Endothelial cell of umbilical vein (primary cell): ENCODE results near the gene RPL41. TPM values are rescaled to one million over a fixed set of nuclear protein-coding genes. Genes with fewer than 3 reads are reported as not detected.

Experiments
- BruUV-seq: library from RNA; stranded (reverse); fragments of 400-500 nt; replicated peaks from 2 replicates; lab custom pipeline; 2021; lab: Mats Ljungman, UMichigan
- CTCF ChIA-PET: fragments of 300-600, 350-600 bp; sonication (Branson Sonifier 250); formaldehyde crosslinking; loops from one replicate; lab custom pipeline; 2021; ENCODE audit warnings: antibody characterized with exemption, inconsistent platforms; lab: Charles Lee
- POLR2A ChIA-PET: fragments of 300-600, 350-600 bp; sonication (Branson Sonifier 250); formaldehyde crosslinking; loops from one replicate; lab custom pipeline; 2021; ENCODE audit warnings: antibody characterized with exemption, inconsistent platforms; lab: Charles Lee
- DNase-seq: peaks from one replicate; pipeline ENCODE4 v3.0.0-alpha.2; 2011; ENCODE audit warnings: low read depth, low spot score
- FAIRE-seq: peaks from 2 replicates; lab custom pipeline; 2011; peaks lifted over from hg19 to GRCh38; lab: Jason Lieb, UNC
- H2AFZ ChIP-seq: 2 replicates; pipeline ENCODE4 v1.6.0; 2012; ENCODE audit warnings: low read depth, low read length, control low read depth, inconsistent platforms
- H3K27ac ChIP-seq: 2 replicates; pipeline ENCODE4 v1.5.1; 2011; ENCODE audit warnings: low read depth, mild to moderate bottlenecking, control low read depth, low read length, moderate library complexity; ENCODE audit not compliant: insufficient read depth
- H3K27me3 ChIP-seq, 2 experiments: 2 replicates each; pipeline versions ENCODE4 v1.6.0 to v1.6.1; 2011; ENCODE audit warnings: low read length in 2 of 2, mixed read lengths in 1 of 2; ENCODE audit not compliant: control insufficient read depth in 2 of 2, insufficient read depth in 2 of 2
- H3K36me3 ChIP-seq, 2 experiments: 2 replicates in 1 of 2; 3 replicates in 1 of 2; pipeline ENCODE4 v1.5.1; 2011; ENCODE audit warnings: low read length in 2 of 2, mild to moderate bottlenecking in 1 of 2, moderate library complexity in 1 of 2; ENCODE audit not compliant: control insufficient read depth in 2 of 2, insufficient read depth in 2 of 2; ENCODE audit errors: extremely low read depth in 1 of 2
- H3K4me1 ChIP-seq: 3 replicates; pipeline ENCODE4 v1.5.1; 2011; ENCODE audit warnings: mild to moderate bottlenecking, low read length; ENCODE audit not compliant: control insufficient read depth, insufficient read depth; ENCODE audit errors: extremely low read depth
- H3K4me2 ChIP-seq: 2 replicates; pipeline ENCODE4 v1.6.1; 2011; ENCODE audit warnings: low read length, control low read depth, mixed read lengths; ENCODE audit not compliant: insufficient read depth
- H3K4me3 ChIP-seq, 3 experiments: fragments of 200-600 bp in 1 of 3; sonication (generic), shearing (Covaris generic) in 1 of 3; replicated peaks in 1 of 3; 2 replicates each; pipeline ENCODE4 v1.5.1; 2011 to 2016; ENCODE audit warnings: control low read depth in 3 of 3, low read length in 3 of 3, mild to moderate bottlenecking in 2 of 3, inconsistent platforms in 1 of 3, low read depth in 1 of 3, moderate library complexity in 1 of 3; ENCODE audit not compliant: insufficient read depth in 1 of 3
- H3K79me2 ChIP-seq: 2 replicates; pipeline ENCODE4 v1.6.0; 2012; ENCODE audit warnings: low read length, inconsistent platforms; ENCODE audit not compliant: control insufficient read depth, insufficient read depth
- H3K9ac ChIP-seq: replicated peaks from 2 replicates; pipeline ENCODE3; 2011; ENCODE audit warnings: low read length, control low read depth; ENCODE audit not compliant: insufficient read depth; ENCODE audit errors: extremely low read depth
- H3K9me1 ChIP-seq: replicated peaks from 3 replicates; pipeline ENCODE4 v1.6.0; 2011; ENCODE audit warnings: mild to moderate bottlenecking, low read length; ENCODE audit not compliant: control insufficient read depth, insufficient read depth; ENCODE audit errors: extremely low read depth
- H3K9me3 ChIP-seq: replicated peaks from 2 replicates; pipeline ENCODE4 v1.5.1; 2012; ENCODE audit warnings: low read length, inconsistent platforms; ENCODE audit not compliant: control insufficient read depth, insufficient read depth
- H4K20me1 ChIP-seq: replicated peaks from 2 replicates; pipeline ENCODE3; 2011; ENCODE audit warnings: mild to moderate bottlenecking, low read length; ENCODE audit not compliant: control insufficient read depth, insufficient read depth; ENCODE audit errors: extremely low read depth
- CTCF ChIP-seq, 2 donors: IDR thresholded peaks; 1 replicate in 1 of 2; 2 replicates in 1 of 2; pipeline ENCODE4 v1.5.1; 2011; ENCODE audit warnings: low read length in 2 of 2, mild to moderate bottlenecking in 2 of 2, moderate library complexity in 2 of 2, control low read depth in 1 of 2, inconsistent platforms in 1 of 2, low read depth in 1 of 2; ENCODE audit not compliant: insufficient read depth in 1 of 2; ENCODE audit errors: extremely low read depth in 1 of 2
- EZH2 ChIP-seq: IDR thresholded peaks from 2 replicates; pipeline ENCODE4 v1.6.1; 2012; ENCODE audit warnings: borderline replicate concordance, low read depth, mild to moderate bottlenecking, moderate library complexity, low read length, inconsistent platforms; ENCODE audit not compliant: severe bottlenecking
- FOS ChIP-seq: IDR thresholded peaks from 2 replicates; pipeline ENCODE4 v1.6.1; 2011; ENCODE audit warnings: mild to moderate bottlenecking, low read length, moderate library complexity, borderline replicate concordance; ENCODE audit not compliant: insufficient read depth
- GATA2 ChIP-seq: IDR thresholded peaks from 2 replicates; pipeline ENCODE4 v1.7.0; 2011; ENCODE audit warnings: low read depth, mild to moderate bottlenecking, moderate library complexity, mixed read lengths, low read length; ENCODE audit not compliant: insufficient read length, insufficient read depth
- JUN ChIP-seq: IDR thresholded peaks from 2 replicates; pipeline ENCODE4 v1.6.1; 2011; ENCODE audit warnings: borderline replicate concordance, low read depth; ENCODE audit not compliant: insufficient read length, insufficient read depth
- MAX ChIP-seq: IDR thresholded peaks from 2 replicates; pipeline ENCODE4 v1.6.1; 2011; ENCODE audit not compliant: insufficient read depth, insufficient read length
- MYC ChIP-seq: IDR thresholded peaks from one replicate; pipeline ENCODE4 v1.6.1; 2011; ENCODE audit warnings: mild to moderate bottlenecking, low read depth, low read length
- POLR2A ChIP-seq: IDR thresholded peaks from 2 replicates; pipeline ENCODE4 v1.6.1; 2012; ENCODE audit warnings: low read depth, mild to moderate bottlenecking, control low read depth, low read length
- POLR2AphosphoS5 ChIP-seq: IDR thresholded peaks from 2 replicates; pipeline ENCODE4 v1.6.1; 2012; ENCODE audit warnings: low read depth, mild to moderate bottlenecking, control low read depth, low read length, moderate library complexity; ENCODE audit not compliant: insufficient read depth
- dilution Hi-C: fragments of 300-500 bp; cut with MboI; formaldehyde crosslinking; loops from one replicate; pipeline ENCODE4 v1.15.0; 2019; ENCODE audit warnings: low sequenced_read_pairs; ENCODE audit not compliant: extremely low pct_ligation_motif_present
- intact Hi-C: fragments of 100-400 bp; cut with micrococcal nuclease; formaldehyde crosslinking; loops from one replicate; pipeline ENCODE4 v1.10.0; 2022
- polyA plus RNA-seq, 4 experiments: library from polyadenylated mRNA; depleted of rRNA in 3 of 4; stranded (reverse) in 3 of 4; unstranded in 1 of 4; fragments of >200 nt; gene quantifications; 2 replicates each; pipeline versions ENCODE4 v1.2.1 to v1.2.3, GENCODE V29; 2011 to 2012; ENCODE audit warnings: missing spikeins in 1 of 4
- total RNA-seq: library from RNA; stranded (reverse); gene quantifications from 2 replicates; pipeline ENCODE4 v1.2.3, GENCODE V29; 2021

The RPL41 gene
- total and polyA plus RNA-seq, 2 donors (not counting 3 experiments of a cell fraction or from before 2014, with no cell fraction given): 3,212 to 9,990 TPM

- Histone ChIP-seq H3K27me3 (no peaks in the 10 kb centered on the region), H3K4me2 (peak overlapping the region; percentile 71), H3K9me3 (no peaks in the 10 kb centered on the region), H3K27ac (peak overlapping the region; percentile 47), H3K4me3 (peak overlapping the region; percentile 10 to 60 (median 52)), H4K20me1 (no peaks in the 10 kb centered on the region), H3K9me1 (no peaks in the 10 kb centered on the region), H2AFZ (no peak overlapping the region), H3K36me3 (peaks cover 0 to 13% of the 10 kb centered on the region in 2 experiments), H3K4me1 (peaks cover 24% of the 10 kb centered on the region), H3K79me2 (peaks cover 24% of the 10 kb centered on the region), H3K9ac (peak overlapping the region; percentile 71)
- intact Hi-C loops (loop anchor here (1.0 kb wide), 9 partner anchors 7 to 377 kb away; partner anchors contain the start of genes ANKRD52, CS, NABP2 and SMARCC2), dilution Hi-C loops (no loop called here)
- ChIA-PET POLR2A (interaction anchor here (0.9 to 4.0 kb wide), 10 partner anchors 9 to 103 kb away, joined by 3 to 37 read pairs (median 8); partner anchors contain the start of genes ESYT1, MYL6, PA2G4 and RNF41), CTCF (interaction anchor here (0.8 to 11.9 kb wide), 16 partner anchors 9 to 380 kb away, joined by 3 to 236 read pairs (median 4); partner anchors contain the start of genes ANKRD52, ESYT1, PA2G4 and RNF41)
- TF ChIP-seq FOS (no peak), GATA2 (no peak), MYC (no peak), CTCF (IDR thresholded peaks at IDR 0.05; ENCODE audit: extremely low read depth in 1 of 2, insufficient read depth in 1 of 2, low read depth in 1 of 2, low read length in 2 of 2) (no peak), POLR2A (no peak), JUN (no peak), MAX (no peak), POLR2AphosphoS5 (no peak), EZH2 (no peak)
- no TSS peak for BruUV-seq
- DNase-seq (no peak), FAIRE-seq (no peak)
Measured at GRCh38 chr12:56118688-56119357, 2.4 kb downstream of the RPL41 start.
